GM12872 (cell line): ENCODE measurements around the gene CLEC20A.

Experiments
- TF ChIP-seq, protein P1 (sequence below): IDR thresholded peaks from 3 replicates; pipeline ENCODE4 v1.5.1; 2011; ENCODE audit warnings: low read depth, mild to moderate bottlenecking, low read length, moderate library complexity; ENCODE audit not compliant: insufficient read depth

CLEC20A gene

GRCh38 chr1:178502856-178503255 lies 6.1 kb upstream of the CLEC20A start:
- TF ChIP-seq, protein P1, sequence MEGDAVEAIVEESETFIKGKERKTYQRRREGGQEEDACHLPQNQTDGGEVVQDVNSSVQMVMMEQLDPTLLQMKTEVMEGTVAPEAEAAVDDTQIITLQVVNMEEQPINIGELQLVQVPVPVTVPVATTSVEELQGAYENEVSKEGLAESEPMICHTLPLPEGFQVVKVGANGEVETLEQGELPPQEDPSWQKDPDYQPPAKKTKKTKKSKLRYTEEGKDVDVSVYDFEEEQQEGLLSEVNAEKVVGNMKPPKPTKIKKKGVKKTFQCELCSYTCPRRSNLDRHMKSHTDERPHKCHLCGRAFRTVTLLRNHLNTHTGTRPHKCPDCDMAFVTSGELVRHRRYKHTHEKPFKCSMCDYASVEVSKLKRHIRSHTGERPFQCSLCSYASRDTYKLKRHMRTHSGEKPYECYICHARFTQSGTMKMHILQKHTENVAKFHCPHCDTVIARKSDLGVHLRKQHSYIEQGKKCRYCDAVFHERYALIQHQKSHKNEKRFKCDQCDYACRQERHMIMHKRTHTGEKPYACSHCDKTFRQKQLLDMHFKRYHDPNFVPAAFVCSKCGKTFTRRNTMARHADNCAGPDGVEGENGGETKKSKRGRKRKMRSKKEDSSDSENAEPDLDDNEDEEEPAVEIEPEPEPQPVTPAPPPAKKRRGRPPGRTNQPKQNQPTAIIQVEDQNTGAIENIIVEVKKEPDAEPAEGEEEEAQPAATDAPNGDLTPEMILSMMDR = no peak

- TF ChIP-seq, protein P1 = no peak
Observed at GRCh38 chr1:178502330-178502714, 5.6 kb upstream of the CLEC20A start.

DNA sequence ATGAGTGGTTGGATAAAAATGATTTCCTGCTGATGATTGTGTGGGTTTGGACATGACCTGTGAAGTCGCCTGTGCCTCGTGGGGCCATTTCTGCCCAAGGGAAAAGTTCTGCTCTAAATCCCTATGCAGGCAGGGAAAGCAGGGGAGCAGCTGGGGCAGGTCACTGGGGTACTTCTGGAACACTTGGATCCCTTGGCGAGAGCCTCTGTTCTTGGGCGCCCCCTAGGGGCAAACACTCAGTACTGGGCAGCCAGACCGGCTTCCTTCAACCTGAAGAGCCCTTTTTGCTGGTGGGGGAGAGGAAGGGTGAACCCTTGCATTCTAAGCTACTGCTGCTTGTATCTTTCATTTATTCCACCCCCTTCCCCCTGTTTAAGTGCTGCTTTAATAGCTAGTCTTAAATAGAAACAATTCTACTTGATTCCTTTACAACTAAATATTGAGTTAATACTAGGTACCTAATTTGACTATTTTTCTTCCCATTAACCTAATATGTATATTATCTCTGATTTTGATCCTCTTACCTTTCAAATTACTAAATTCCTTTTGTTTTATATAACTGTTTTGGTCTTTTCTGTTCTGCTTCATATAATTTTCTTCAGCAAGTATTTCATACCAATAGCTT lies 5.1 kb upstream of the CLEC20A start:
- TF ChIP-seq, protein P1 = peak; percentile 97

GRCh38 chr1:178500936-178501554 lies 4.3 kb upstream of the CLEC20A start:
- TF ChIP-seq, protein P1 = peak; percentile 23; the same call in 1 of the 3 replicates

DNA sequence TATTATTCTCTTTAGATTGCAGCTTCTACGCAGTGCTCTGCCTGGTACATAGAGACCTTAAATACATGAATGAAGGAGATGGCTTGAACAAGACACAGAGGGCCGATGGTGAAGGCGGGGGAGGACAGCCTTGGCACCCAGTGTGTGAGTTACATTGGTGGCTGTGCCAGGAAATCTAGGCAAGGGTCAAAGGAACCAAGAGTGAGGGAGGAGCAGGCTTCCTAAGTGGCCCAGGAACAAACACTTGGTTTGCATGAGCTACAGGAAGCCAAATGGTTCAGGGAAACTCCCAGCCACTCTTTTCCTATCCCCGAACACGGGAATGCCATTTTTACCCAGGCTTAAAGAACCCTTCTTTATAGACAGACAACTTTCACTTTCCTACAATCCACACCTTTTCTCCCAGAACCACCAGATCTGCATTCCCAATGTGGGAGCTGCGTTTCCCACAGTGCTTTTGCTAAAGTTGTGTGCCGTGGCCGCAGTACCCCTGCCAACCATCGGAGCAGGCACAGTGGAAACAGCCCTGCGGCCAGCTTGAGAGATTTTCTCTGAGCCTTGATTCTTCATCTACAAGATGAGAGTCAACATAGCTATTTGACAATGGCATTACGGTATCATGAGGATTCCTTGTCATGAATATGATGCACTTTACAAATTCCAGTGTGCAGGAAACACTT lies 3.5 kb upstream of the CLEC20A start:
- TF ChIP-seq, protein P1 = peak; percentile 27; the same call in 2 of the 3 replicates

- TF ChIP-seq, protein P1 = no peak
Observed at GRCh38 chr1:178498896-178499675, 2.3 kb upstream of the CLEC20A start.

GRCh38 chr1:178497903-178498478 lies 1.2 kb upstream of the CLEC20A start:
- TF ChIP-seq, protein P1 = no peak
